Neural cell (in vitro differentiated cells): ENCODE data around the gene TXNDC2. TPM values are rescaled to one million over a fixed set of nuclear protein-coding genes. Genes with fewer than 3 reads are reported as not detected.

ENCODE experiments used
- H2AFZ ChIP-seq: fragments of 200-600, 300-800 bp; sonication (generic), shearing (Covaris generic); 2 replicates; pipeline ENCODE4 v1.6.0; 2014; ENCODE audit warnings: low read depth, mild to moderate bottlenecking, antibody characterized with exemption, low read length, moderate library complexity
- H3F3A ChIP-seq: fragments of 200-600 bp; shearing (Covaris generic); 2 replicates; pipeline ENCODE4 v1.6.1; 2016; ENCODE audit warnings: mild to moderate bottlenecking, moderate library complexity, mixed read lengths, antibody characterized with exemption, low read length; ENCODE audit not compliant: insufficient read depth, poor library complexity, severe bottlenecking
- H3K27ac ChIP-seq: fragments of 200-600, 300-800 bp; sonication (generic), shearing (Covaris generic); 2 replicates; pipeline ENCODE4 v1.5.1; 2014; ENCODE audit warnings: mild to moderate bottlenecking, low read length, moderate library complexity
- H3K27me3 ChIP-seq: fragments of 300-800, 200-600 bp; sonication (generic), shearing (Covaris generic); 2 replicates; pipeline ENCODE4 v1.6.0; 2014; ENCODE audit warnings: mild to moderate bottlenecking, low read depth, low read length, moderate library complexity; ENCODE audit not compliant: insufficient read depth
- H3K36me3 ChIP-seq: fragments of 300-800, 200-600 bp; sonication (generic), shearing (Covaris generic); 2 replicates; pipeline ENCODE4 v1.5.1; 2014; ENCODE audit warnings: mild to moderate bottlenecking, antibody characterized with exemption, low read length, moderate library complexity; ENCODE audit not compliant: insufficient read depth
- H3K4me2 ChIP-seq: fragments of 300-800, 200-600 bp; sonication (generic), shearing (Covaris generic); 2 replicates; pipeline ENCODE4 v1.6.0; 2014; ENCODE audit warnings: mild to moderate bottlenecking, low read length
- H3K4me3 ChIP-seq: fragments of 300-800, 200-600 bp; sonication (generic), shearing (Covaris generic); 2 replicates; pipeline ENCODE4 v1.5.1; 2014; ENCODE audit warnings: mild to moderate bottlenecking, low read length, moderate library complexity
- H3K79me2 ChIP-seq: fragments of 200-600 bp; shearing (Covaris generic); replicated peaks from 2 replicates; pipeline ENCODE4 v1.6.0; 2014; ENCODE audit warnings: mild to moderate bottlenecking, low read length, moderate library complexity; ENCODE audit not compliant: insufficient read depth
- H3K9ac ChIP-seq: fragments of 300-800, 200-600 bp; sonication (generic), shearing (Covaris generic); 2 replicates; pipeline ENCODE4 v1.6.1; 2016; ENCODE audit warnings: mild to moderate bottlenecking, low read length, mixed read lengths
- H3K9me2 ChIP-seq: fragments of 200-600 bp; shearing (Covaris generic); 2 replicates; pipeline ENCODE4 v1.6.1; 2016; ENCODE audit warnings: mild to moderate bottlenecking, low read length, mixed read lengths; ENCODE audit not compliant: insufficient read depth
- H3K9me3 ChIP-seq: fragments of 200-600, 300-800 bp; sonication (generic), shearing (Covaris generic); 2 replicates; pipeline ENCODE4 v1.6.1; 2016; ENCODE audit warnings: mild to moderate bottlenecking, mixed run types, low read length, moderate library complexity, mixed read lengths
- H4K20me1 ChIP-seq: fragments of 200-600 bp; shearing (Covaris generic); 2 replicates; pipeline ENCODE4 v1.6.1; 2016; ENCODE audit warnings: mild to moderate bottlenecking, mixed run types; ENCODE audit not compliant: insufficient read depth
- EP300 ChIP-seq: fragments of 450-650 bp; conservative IDR thresholded peaks from 2 replicates; pipeline ENCODE4 v1.6.1; 2014; ENCODE audit warnings: antibody characterized with exemption, mild to moderate bottlenecking, moderate library complexity; ENCODE audit not compliant: poor library complexity, severe bottlenecking
- EZH2 ChIP-seq: fragments of 200-600, 300-800 bp; shearing (Covaris generic), sonication (generic); IDR thresholded peaks from 2 replicates; pipeline ENCODE4 v1.6.1; 2014; ENCODE audit warnings: antibody characterized with exemption, low read length, borderline replicate concordance, mild to moderate bottlenecking; ENCODE audit not compliant: insufficient read depth, poor library complexity, severe bottlenecking
- MXI1 ChIP-seq: fragments of 450-650 bp; conservative IDR thresholded peaks from 2 replicates; pipeline ENCODE4 v1.6.1; 2014; ENCODE audit warnings: antibody characterized with exemption, mild to moderate bottlenecking; ENCODE audit not compliant: poor library complexity, severe bottlenecking
- POLR2AphosphoS5 ChIP-seq: IDR thresholded peaks from 2 replicates; pipeline ENCODE4 v1.6.1; 2012
- RAD21 ChIP-seq: fragments of 450-650 bp; conservative IDR thresholded peaks from 2 replicates; pipeline ENCODE4 v1.6.1; 2014; ENCODE audit warnings: antibody characterized with exemption, mild to moderate bottlenecking, moderate library complexity
- SMC3 ChIP-seq: fragments of 450-650 bp; conservative IDR thresholded peaks from 2 replicates; pipeline ENCODE4 v1.6.1; 2014; ENCODE audit warnings: antibody characterized with exemption, mild to moderate bottlenecking, moderate library complexity; ENCODE audit not compliant: poor library complexity
- TAF1 ChIP-seq: IDR thresholded peaks from 2 replicates; pipeline ENCODE4 v1.6.1; 2012; ENCODE audit warnings: low read depth
- polyA minus RNA-seq: library from RNA; depleted of rRNA, polyadenylated mRNA; stranded (reverse); fragments of >200 nt; gene quantifications from 2 replicates; pipeline ENCODE4 v1.2.3, GENCODE V29; 2014
- polyA plus RNA-seq: library from polyadenylated mRNA; depleted of rRNA; stranded (reverse); fragments of >200 nt; gene quantifications from 2 replicates; pipeline ENCODE4 v1.2.3, GENCODE V29; 2014
- TF ChIP-seq, protein P1 (sequence below): IDR thresholded peaks from 2 replicates; pipeline ENCODE4 v1.6.1; 2012; ENCODE audit warnings: borderline replicate concordance
- TF ChIP-seq, protein P2 (sequence below): fragments of 450-650 bp; IDR thresholded peaks from 2 replicates; pipeline ENCODE4 v1.5.1; 2014; ENCODE audit warnings: antibody characterized with exemption, mild to moderate bottlenecking, moderate library complexity; ENCODE audit not compliant: poor library complexity, severe bottlenecking

The TXNDC2 gene
- polyA plus RNA-seq (0.41 TPM in 1 of 2 replicates, not detected in the other), polyA minus RNA-seq (not detected in 2 replicates)

DNA sequence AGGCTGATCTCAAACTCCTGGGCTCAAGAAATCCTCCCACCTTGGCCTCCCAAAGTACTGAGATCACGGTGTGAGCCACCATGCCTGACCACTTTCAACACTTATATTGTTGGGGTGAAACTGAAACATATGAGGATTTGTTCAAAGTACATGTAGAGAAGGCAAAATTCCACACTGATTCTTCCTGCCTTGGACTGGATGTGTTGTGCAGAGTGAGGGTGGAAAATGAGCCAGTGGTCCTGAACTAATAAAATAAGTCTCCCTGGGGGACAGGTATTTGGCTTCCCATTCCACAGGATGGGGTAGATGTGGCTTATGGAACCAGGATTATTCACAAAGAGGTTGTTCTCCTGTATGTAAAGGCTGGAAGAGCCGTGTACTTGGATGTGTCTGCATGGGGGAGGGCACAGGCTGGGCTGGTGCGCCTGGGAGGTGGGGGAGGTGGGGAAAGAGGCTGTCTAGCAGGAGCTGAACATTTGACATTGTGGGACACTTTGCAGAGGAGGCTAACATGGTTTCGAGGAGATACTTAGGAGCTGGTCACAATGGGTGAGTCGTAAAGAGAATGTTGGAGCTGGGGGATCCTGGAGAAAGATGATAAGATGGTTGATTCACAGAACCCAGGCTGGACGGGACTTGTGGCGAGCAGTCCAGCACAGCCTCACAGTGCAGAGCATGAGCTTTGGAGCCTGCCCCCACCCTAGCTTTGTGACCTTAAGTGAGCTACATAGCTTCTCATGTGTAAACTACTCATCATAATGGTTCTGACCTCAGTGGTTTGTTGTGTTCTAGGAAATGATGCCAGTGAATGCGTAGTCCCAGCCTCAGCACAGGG, at the start of gene TXNDC2:
Gene TXNDC2 (plus strand): TSS at position 804 of the 835 bp plus-strand sequence. CDS start 708 bp downstream, outside the sequence.
- H3K27ac ChIP-seq: no peak within 1 kb of the TSS
- no peak within 1 kb of the TSS for H3K4me3 ChIP-seq
- H3K4me2 ChIP-seq: no peak within 1 kb of the TSS
- H3K27me3 ChIP-seq: no peaks in the 10 kb centered on the region
- no peak within 1 kb of the TSS for H3K9ac ChIP-seq
- no peaks in the 10 kb centered on the region for H4K20me1 ChIP-seq
- no peaks in the 10 kb centered on the region for H3F3A ChIP-seq
- no peaks in the 10 kb centered on the region for H3K36me3 ChIP-seq
- H2AFZ ChIP-seq: no peak within 1 kb of the TSS
- no peaks in the 10 kb centered on the region for H3K79me2 ChIP-seq
- no peaks in the 10 kb centered on the region for H3K9me3 ChIP-seq
- H3K9me2 ChIP-seq: no peaks in the 10 kb centered on the region
- TF ChIP-seq SMC3 (no peak), TAF1 (no peak), RAD21 (no peak), POLR2AphosphoS5 (no peak), MXI1 (no peak), EZH2 (no peak), EP300 (no peak)
- TF ChIP-seq, protein P1, sequence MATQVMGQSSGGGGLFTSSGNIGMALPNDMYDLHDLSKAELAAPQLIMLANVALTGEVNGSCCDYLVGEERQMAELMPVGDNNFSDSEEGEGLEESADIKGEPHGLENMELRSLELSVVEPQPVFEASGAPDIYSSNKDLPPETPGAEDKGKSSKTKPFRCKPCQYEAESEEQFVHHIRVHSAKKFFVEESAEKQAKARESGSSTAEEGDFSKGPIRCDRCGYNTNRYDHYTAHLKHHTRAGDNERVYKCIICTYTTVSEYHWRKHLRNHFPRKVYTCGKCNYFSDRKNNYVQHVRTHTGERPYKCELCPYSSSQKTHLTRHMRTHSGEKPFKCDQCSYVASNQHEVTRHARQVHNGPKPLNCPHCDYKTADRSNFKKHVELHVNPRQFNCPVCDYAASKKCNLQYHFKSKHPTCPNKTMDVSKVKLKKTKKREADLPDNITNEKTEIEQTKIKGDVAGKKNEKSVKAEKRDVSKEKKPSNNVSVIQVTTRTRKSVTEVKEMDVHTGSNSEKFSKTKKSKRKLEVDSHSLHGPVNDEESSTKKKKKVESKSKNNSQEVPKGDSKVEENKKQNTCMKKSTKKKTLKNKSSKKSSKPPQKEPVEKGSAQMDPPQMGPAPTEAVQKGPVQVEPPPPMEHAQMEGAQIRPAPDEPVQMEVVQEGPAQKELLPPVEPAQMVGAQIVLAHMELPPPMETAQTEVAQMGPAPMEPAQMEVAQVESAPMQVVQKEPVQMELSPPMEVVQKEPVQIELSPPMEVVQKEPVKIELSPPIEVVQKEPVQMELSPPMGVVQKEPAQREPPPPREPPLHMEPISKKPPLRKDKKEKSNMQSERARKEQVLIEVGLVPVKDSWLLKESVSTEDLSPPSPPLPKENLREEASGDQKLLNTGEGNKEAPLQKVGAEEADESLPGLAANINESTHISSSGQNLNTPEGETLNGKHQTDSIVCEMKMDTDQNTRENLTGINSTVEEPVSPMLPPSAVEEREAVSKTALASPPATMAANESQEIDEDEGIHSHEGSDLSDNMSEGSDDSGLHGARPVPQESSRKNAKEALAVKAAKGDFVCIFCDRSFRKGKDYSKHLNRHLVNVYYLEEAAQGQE: no peak
- TF ChIP-seq, protein P2, sequence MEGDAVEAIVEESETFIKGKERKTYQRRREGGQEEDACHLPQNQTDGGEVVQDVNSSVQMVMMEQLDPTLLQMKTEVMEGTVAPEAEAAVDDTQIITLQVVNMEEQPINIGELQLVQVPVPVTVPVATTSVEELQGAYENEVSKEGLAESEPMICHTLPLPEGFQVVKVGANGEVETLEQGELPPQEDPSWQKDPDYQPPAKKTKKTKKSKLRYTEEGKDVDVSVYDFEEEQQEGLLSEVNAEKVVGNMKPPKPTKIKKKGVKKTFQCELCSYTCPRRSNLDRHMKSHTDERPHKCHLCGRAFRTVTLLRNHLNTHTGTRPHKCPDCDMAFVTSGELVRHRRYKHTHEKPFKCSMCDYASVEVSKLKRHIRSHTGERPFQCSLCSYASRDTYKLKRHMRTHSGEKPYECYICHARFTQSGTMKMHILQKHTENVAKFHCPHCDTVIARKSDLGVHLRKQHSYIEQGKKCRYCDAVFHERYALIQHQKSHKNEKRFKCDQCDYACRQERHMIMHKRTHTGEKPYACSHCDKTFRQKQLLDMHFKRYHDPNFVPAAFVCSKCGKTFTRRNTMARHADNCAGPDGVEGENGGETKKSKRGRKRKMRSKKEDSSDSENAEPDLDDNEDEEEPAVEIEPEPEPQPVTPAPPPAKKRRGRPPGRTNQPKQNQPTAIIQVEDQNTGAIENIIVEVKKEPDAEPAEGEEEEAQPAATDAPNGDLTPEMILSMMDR: no peak

DNA sequence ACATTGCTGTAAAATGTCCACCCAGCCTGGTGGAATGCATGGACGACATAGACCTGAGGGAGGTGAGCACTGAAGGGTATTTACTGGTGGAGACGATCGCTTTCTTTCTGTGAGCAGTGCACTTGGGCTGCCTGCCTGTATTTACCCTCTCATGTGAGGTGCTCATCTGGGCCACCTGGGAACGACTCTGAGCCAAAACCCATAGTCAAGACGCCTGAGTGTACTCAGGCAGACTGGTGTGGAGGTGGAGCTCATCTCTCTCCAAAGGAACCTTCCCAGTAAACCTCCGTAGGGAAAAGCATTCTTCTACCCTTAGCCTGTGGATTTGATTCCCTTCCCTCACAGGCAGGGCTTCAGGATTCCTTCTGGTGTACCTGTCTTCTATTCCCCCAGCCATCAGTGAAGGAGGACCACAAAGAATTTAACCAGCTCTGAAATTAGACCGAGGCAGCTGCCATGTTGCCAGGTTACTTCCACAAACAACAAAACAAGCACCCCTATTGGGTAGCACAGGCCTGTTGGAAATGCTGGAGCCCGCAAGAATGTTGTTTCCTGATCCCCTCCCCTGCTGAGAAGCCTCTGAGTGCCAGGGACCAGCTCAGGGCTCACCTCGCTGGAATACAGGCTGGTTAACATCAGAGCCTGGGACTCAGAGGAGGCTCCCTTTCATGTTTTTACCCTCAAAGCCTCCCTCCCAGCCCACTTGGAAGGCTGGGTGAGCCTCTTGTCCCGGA, 47.5 kb upstream of the TXNDC2 start:
- no peaks in the 10 kb centered on the region for H3K27me3 ChIP-seq
- H2AFZ ChIP-seq: no peak overlapping the region
- H3F3A ChIP-seq: no peaks in the 10 kb centered on the region
- H3K9me3 ChIP-seq: no peaks in the 10 kb centered on the region
- H3K79me2 ChIP-seq: no peaks in the 10 kb centered on the region
- no peak overlapping the region for H3K27ac ChIP-seq
- H3K4me3 ChIP-seq: no peak overlapping the region
- no peaks in the 10 kb centered on the region for H4K20me1 ChIP-seq
- H3K9me2 ChIP-seq: no peaks in the 10 kb centered on the region
- no peak overlapping the region for H3K9ac ChIP-seq
- TF ChIP-seq TAF1 (no peak), SMC3 (no peak), POLR2AphosphoS5 (no peak), MXI1 (no peak), RAD21 (no peak)
- TF ChIP-seq, protein P2: no peak
- H3K4me2 ChIP-seq: no peak overlapping the region
- H3K36me3 ChIP-seq: no peaks in the 10 kb centered on the region
